H54 (cell line): Measurements from ENCODE around the gene SNX30.

Experiments
- DNase-seq: peaks from one replicate; pipeline ENCODE4 v3.0.0; 2011; ENCODE audit warnings: low spot score, mixed read lengths; ENCODE audit not compliant: insufficient read length
- FAIRE-seq: peaks from 3 replicates; lab custom pipeline; 2011; peaks lifted over from hg19 to GRCh38; lab: Jason Lieb, UNC
- POLR2A ChIP-seq: IDR thresholded peaks from 2 replicates; pipeline ENCODE4 v1.6.1; 2011; ENCODE audit warnings: low read depth, mild to moderate bottlenecking, low read length

SNX30 gene

DNA sequence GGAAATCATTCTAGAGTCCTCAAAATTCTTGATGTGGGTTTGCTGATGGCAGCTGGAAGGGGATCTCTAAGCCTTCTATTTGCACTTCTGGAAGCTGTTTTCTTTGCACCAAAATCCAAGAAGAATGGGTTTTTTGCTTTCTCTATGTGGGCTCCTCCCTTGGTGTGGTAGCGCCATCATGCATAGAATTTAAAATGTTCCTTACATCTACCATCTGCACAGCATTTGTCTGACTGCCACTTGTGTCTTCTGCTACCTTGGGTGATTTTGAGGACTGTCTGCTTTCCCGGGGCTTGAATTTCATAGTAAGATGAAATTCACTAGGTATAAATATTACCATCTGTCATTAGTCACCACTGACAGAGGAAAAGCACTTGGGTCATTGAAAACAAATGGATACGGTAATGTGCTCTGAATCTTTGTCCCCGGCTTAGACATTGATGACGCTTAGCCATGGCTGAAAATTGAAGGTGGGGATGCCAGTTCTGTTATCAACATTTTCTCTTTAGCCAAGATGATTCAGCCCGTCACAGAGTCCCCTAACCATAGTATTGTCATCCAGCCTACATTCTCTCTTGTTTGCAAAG lies 30.0 kb downstream of the SNX30 start:
- FAIRE-seq, result peak; percentile 11
- DNase-seq, result no peak
- TF ChIP-seq POLR2A, result no peak

DNA sequence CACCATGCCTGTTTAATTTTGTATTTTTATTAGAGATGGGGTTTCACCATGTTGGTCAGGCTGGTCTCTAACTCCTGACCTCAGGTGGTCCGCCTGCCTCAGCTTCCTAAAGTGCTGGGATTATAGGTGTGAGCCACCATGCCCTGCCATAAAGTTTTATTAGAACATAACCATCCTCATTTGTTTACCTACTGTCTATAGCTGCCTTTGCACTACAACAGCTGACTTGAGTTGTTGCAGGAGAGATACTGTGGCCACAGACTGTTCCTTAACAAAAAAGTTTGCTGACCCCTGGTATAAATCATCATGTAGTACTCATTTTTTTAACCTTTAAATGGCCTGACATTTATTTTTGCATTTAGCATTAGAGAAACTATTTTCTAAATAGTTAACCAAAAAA lies 31.7 kb downstream of the SNX30 start:
- no peak for FAIRE-seq
- TF ChIP-seq POLR2A, result no peak
- no peak for DNase-seq

GRCh38 chr9:112783551-112783954 lies 33.0 kb downstream of the SNX30 start:
- DNase-seq (no peak), FAIRE-seq (no peak)
- TF ChIP-seq POLR2A, result no peak

GRCh38 chr9:112784020-112784785 lies 33.6 kb downstream of the SNX30 start:
- FAIRE-seq (peak; percentile 80), DNase-seq (peak; percentile 19)
- no peak for TF ChIP-seq POLR2A

GRCh38 chr9:112785986-112786385 lies 35.4 kb downstream of the SNX30 start:
- no peak for TF ChIP-seq POLR2A
- FAIRE-seq, result no peak

GRCh38 chr9:112786829-112787520 lies 36.4 kb downstream of the SNX30 start:
- FAIRE-seq, result no peak
- no peak for TF ChIP-seq POLR2A
- DNase-seq, result no peak

More at GRCh38 chr9:112785986-112786385, 35.4 kb downstream of the SNX30 start:
- DNase-seq, result no peak

- FAIRE-seq (no peak), DNase-seq (no peak)
- TF ChIP-seq POLR2A, result no peak
Observed at GRCh38 chr9:112787978-112788377, 37.4 kb downstream of the SNX30 start.

DNA sequence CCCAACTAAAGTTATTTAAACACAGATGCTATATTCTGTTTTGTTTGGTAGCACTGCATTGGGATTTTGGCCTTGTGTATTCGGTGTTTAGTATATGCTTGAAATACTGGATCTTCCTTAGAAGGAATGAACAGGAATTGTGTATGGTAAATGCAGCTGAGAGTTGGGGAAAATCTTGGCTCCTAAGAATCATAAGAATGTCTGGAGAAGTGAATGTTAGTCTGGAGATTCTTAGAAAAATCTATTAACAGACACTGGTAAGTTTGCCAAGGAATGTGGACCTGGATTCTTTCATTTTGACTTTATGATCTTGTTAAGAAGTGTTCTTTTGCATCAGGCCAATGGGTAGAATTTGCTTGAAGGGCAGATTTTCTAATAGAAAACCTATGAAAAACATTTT lies 38.9 kb downstream of the SNX30 start:
- FAIRE-seq, result peak; percentile 38
- TF ChIP-seq POLR2A, result no peak
- DNase-seq, result no peak

- TF ChIP-seq POLR2A, result no peak
- DNase-seq (peak; percentile 23), FAIRE-seq (peak; percentile 80)
Observed at GRCh38 chr9:112789891-112790774, 39.6 kb downstream of the SNX30 start.

GRCh38 chr9:112792670-112793069 lies 42.1 kb downstream of the SNX30 start:
- TF ChIP-seq POLR2A, result no peak
- no peak for FAIRE-seq
- DNase-seq, result no peak

- FAIRE-seq, result peak; percentile 97
Observed at GRCh38 chr9:112793213-112793810, 42.8 kb downstream of the SNX30 start.

DNA sequence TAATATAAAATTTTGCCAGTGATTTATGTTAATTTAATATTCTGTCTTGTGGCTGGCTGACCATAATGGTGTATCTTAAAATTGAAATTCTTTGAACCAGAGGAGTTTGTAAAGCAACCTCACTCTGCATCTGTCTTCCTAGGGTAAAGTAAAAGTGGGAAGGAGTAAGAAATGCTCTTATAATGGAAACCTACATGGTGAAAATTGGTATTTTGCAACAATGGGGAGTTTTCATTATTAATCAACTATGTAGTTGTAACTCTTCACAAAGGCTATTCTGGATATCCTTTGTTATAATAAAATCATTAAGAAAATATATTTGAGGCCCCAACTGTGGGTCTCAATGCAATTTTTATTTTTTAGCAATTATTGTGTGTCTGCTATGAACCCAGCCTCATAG lies 44.2 kb downstream of the SNX30 start:
- FAIRE-seq, result no peak
- DNase-seq, result no peak
- TF ChIP-seq POLR2A, result no peak

More at GRCh38 chr9:112793213-112793810, 42.8 kb downstream of the SNX30 start:
- TF ChIP-seq POLR2A, result no peak
- DNase-seq, result peak; percentile 42

DNA sequence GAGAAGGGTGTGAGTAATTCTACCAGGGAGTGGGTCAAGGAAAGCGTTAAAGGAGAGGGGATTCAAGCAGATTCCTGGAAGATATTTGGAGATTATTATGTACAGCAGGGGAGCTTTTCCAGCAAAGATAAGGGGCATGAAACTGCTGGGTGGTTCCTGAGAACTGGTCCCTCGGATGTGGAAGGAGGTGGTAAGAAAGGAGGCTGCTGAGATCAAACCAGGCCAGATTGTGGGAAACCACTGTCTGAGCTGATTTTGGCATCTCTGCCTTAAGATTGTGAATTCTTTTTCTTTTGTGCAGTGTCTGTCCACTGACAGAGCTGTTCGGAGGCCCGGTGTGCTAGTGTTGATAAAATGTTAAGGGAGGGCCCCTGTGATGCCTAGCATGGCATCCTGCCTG lies 45.4 kb downstream of the SNX30 start:
- FAIRE-seq, result no peak
- DNase-seq, result no peak

DNA sequence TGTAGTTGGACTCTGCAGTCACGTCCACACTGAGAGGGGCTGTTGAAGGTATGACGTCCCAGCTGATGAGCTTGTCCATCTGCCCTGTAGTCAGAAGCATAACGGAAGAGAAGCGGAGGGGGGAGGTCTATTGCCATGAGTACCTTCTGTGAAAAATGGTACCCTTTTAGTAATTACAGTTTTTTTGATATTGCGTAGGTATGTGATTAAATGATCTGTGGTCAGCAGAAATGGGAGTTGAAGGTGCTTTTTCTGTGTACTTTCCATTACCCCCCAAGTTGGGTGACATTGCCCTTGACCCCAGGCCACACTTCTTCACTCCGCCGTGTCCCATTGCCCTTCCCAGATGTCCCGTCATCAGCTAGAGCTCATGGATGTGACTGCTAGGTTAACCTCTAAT lies 45.9 kb downstream of the SNX30 start:
- FAIRE-seq (no peak), DNase-seq (no peak)
- no peak for TF ChIP-seq POLR2A

More for the DNA sequence above, 45.4 kb downstream of the SNX30 start:
- TF ChIP-seq POLR2A, result no peak
